ENCODE measurements around the gene ATP8A1. TPM values are rescaled to one million over a fixed set of nuclear protein-coding genes. Genes with fewer than 3 reads are reported as not detected.

Gene ATP8A1
- total and polyA plus RNA-seq, 10 donors: 14.4 to 87.0 (median 42.1) TPM

GRCh38 chr4:42656679-42656943 is 294 bp downstream of the ATP8A1 start:
- TF ChIP-seq CTCF (IDR thresholded peaks at IDR 0.05 in 8 of 11, conservative IDR thresholded peaks at IDR 0.05 in 3 of 11): no peak
- TF ChIP-seq POLR2A (IDR thresholded peaks at IDR 0.05): no peak

GRCh38 chr4:42655921-42656678 is 805 bp downstream of the ATP8A1 start:
- Histone ChIP-seq H3K4me1 (peaks cover 30 to 46% (median 36%) of the 10 kb centered on the region in 6 donors), H3K4me3 (peak overlapping the region; percentile 81 to 99 (median 94)), H3K36me3 (no peaks in the 10 kb centered on the region), H3K27me3 (replicated peaks in 1 of 7) (no peaks in the 10 kb centered on the region), H3K9me3 (peaks cover 0 to 9% (median 0%) of the 10 kb centered on the region in 8 donors), H3K27ac (peak overlapping the region; percentile 78 to 96 (median 91))
- WGBS, 5 donors: 1% methylated on average over 36 to 39 of the region's 39 CpGs
- DNase-seq: peak; percentile 92
- intact Hi-C loops (cut with DNase I; ENCODE audit: low total_unique reads): no loop called here
- peak in 2 of 3 donors; percentile 29 to 69 for TF ChIP-seq POLR2AphosphoS5 (IDR thresholded peaks at IDR 0.05)
- TF ChIP-seq CTCF (IDR thresholded peaks at IDR 0.05 in 8 of 11, conservative IDR thresholded peaks at IDR 0.05 in 3 of 11): no peak
- peak in 1 of 3 donors; percentile 3 for TF ChIP-seq POLR2A (IDR thresholded peaks at IDR 0.05)

More at GRCh38 chr4:42656679-42656943, 294 bp downstream of the ATP8A1 start:
- no peaks in the 10 kb centered on the region for H3K36me3 ChIP-seq
- intact Hi-C loops (cut with DNase I; ENCODE audit: low total_unique reads): no loop called here
- 0 to 1% (median 0%) methylated on average over 1 to 31 of the region's 31 CpGs for WGBS, 5 donors
- peak overlapping the region; percentile 78 to 96 (median 91) for H3K27ac ChIP-seq
- no peak for DNase-seq
- peaks cover 30 to 46% (median 36%) of the 10 kb centered on the region in 6 donors for H3K4me1 ChIP-seq
- H3K9me3 ChIP-seq: peaks cover 0 to 4% (median 0%) of the 10 kb centered on the region in 8 donors
- no peaks in the 10 kb centered on the region for H3K27me3 ChIP-seq (replicated peaks in 1 of 7)
- H3K4me3 ChIP-seq: peak overlapping the region; percentile 81 to 99 (median 94)

- TF ChIP-seq POLR2AphosphoS5 (IDR thresholded peaks at IDR 0.05) (no peak), CTCF (IDR thresholded peaks at IDR 0.05 in 8 of 11, conservative IDR thresholded peaks at IDR 0.05 in 3 of 11) (no peak), POLR2A (IDR thresholded peaks at IDR 0.05) (no peak)
- Histone ChIP-seq H3K4me1 (peaks cover 30 to 46% (median 36%) of the 10 kb centered on the region in 6 donors), H3K36me3 (no peaks in the 10 kb centered on the region), H3K9me3 (peaks cover 0 to 12% (median 0%) of the 10 kb centered on the region in 8 donors), H3K27me3 (replicated peaks in 1 of 7) (no peaks in the 10 kb centered on the region), H3K27ac (peak overlapping the region in 6 of 8 donors; percentile 90 to 96 (median 92)), H3K4me3 (peak overlapping the region; percentile 81 to 99 (median 94))
- WGBS, 5 donors: 11 to 25% (median 24%) methylated on average over 1 of the region's 1 CpG
- no peak for DNase-seq
- intact Hi-C loops (cut with DNase I; ENCODE audit: low total_unique reads): no loop called here
These were observed 1.7 kb downstream of the ATP8A1 start for GRCh38 chr4:42655269-42655637.

GRCh38 chr4:42654631-42655268 is 2.2 kb downstream of the ATP8A1 start:
- Histone ChIP-seq H3K36me3 (no peaks in the 10 kb centered on the region), H3K27me3 (replicated peaks in 1 of 7) (no peaks in the 10 kb centered on the region), H3K27ac (peak overlapping the region in 7 of 8 donors; percentile 18 to 96 (median 91)), H3K4me3 (peak overlapping the region in 4 of 8 donors; percentile 87 to 99 (median 96)), H3K9me3 (peaks cover 0 to 12% (median 0%) of the 10 kb centered on the region in 8 donors), H3K4me1 (peaks cover 30 to 46% (median 36%) of the 10 kb centered on the region in 6 donors)
- intact Hi-C loops (cut with DNase I; ENCODE audit: low total_unique reads): no loop called here
- TF ChIP-seq CTCF (IDR thresholded peaks at IDR 0.05 in 8 of 11, conservative IDR thresholded peaks at IDR 0.05 in 3 of 11): no peak
- no peak for TF ChIP-seq POLR2A (IDR thresholded peaks at IDR 0.05)
- TF ChIP-seq POLR2AphosphoS5 (IDR thresholded peaks at IDR 0.05): no peak
- no peak for DNase-seq
- WGBS, 5 donors: 42 to 64% (median 60%) methylated on average over 2 of the region's 2 CpGs
